GM12892 (cell line): ENCODE measurements around the gene ANKS1B.

Experiments
- POLR2A ChIP-seq: IDR thresholded peaks from 2 replicates; pipeline ENCODE4 v1.6.1; 2011; ENCODE audit warnings: low read depth, low read length, control low read depth
- POLR2AphosphoS5 ChIP-seq: IDR thresholded peaks from 2 replicates; pipeline ENCODE4 v1.6.1; 2011; ENCODE audit warnings: low read depth, low read length, control low read depth
- TAF1 ChIP-seq: IDR thresholded peaks from 2 replicates; pipeline ENCODE4 v1.6.1; 2011; ENCODE audit warnings: low read depth, mild to moderate bottlenecking, control low read depth, low read length, borderline replicate concordance

GRCh38 chr12:99920353-99920960 is 64.3 kb downstream of the ANKS1B start:
- TF ChIP-seq TAF1 (no peak), POLR2A (no peak), POLR2AphosphoS5 (no peak)
